ENCODE data around the gene OTULIN. TPM values are rescaled to one million over a fixed set of nuclear protein-coding genes. Genes with fewer than 3 reads are reported as not detected.

The OTULIN gene
- total and polyA plus RNA-seq, 7 donors = 6.6 to 37.9 (median 13.2) TPM

DNA sequence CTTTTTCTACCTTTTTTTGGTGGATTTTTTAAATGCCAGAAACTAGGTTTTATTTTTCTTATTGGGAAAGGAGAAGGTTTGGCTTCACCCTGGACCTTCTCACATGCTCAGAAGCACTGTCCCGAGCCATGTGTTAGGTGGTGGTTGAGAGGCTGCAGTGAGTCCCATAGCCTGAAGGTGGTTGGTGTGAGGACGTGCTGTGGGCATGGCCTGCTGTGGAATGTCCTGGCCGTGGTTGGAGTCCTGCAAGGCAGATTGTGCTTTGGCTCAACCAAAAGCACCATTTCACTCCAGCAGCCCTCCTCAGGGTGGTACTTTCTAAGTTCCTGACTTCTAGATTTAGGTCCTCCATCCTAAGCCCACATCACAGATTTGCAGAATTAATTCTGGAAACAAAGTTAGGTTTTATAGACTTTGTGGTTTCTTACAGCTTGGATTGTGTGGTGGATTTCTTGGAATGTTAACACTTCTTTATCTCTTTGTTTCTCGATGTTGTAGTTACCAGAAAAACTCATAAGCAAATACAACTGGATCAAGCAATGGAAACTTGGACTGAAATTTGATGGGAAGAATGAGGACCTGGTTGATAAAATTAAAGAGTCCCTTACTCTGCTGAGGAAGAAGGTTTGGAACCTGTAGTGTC is 22.6 kb downstream of the OTULIN start:
- Histone ChIP-seq H3K27ac (no peak overlapping the region), H3K9me3 (peaks cover 0 to 5% (median 2%) of the 10 kb centered on the region in 4 donors), H3K4me1 (peaks cover 0 to 25% (median 8%) of the 10 kb centered on the region in 4 donors), H3K4me3 (no peak overlapping the region), H3K27me3 (no peaks in the 10 kb centered on the region), H3K36me3 (peaks cover 0 to 71% (median 32%) of the 10 kb centered on the region in 4 donors)
- no peak for DNase-seq
- intact Hi-C loops (cut with DNase I) = no loop called here
- TF ChIP-seq, protein P1, sequence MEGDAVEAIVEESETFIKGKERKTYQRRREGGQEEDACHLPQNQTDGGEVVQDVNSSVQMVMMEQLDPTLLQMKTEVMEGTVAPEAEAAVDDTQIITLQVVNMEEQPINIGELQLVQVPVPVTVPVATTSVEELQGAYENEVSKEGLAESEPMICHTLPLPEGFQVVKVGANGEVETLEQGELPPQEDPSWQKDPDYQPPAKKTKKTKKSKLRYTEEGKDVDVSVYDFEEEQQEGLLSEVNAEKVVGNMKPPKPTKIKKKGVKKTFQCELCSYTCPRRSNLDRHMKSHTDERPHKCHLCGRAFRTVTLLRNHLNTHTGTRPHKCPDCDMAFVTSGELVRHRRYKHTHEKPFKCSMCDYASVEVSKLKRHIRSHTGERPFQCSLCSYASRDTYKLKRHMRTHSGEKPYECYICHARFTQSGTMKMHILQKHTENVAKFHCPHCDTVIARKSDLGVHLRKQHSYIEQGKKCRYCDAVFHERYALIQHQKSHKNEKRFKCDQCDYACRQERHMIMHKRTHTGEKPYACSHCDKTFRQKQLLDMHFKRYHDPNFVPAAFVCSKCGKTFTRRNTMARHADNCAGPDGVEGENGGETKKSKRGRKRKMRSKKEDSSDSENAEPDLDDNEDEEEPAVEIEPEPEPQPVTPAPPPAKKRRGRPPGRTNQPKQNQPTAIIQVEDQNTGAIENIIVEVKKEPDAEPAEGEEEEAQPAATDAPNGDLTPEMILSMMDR (IDR thresholded peaks at IDR 0.05) = no peak
- TF ChIP-seq EP300 (IDR thresholded peaks at IDR 0.05) = no peak
- TF ChIP-seq POLR2AphosphoS5 (IDR thresholded peaks at IDR 0.05) = no peak
- no peak for TF ChIP-seq POLR2A (IDR thresholded peaks at IDR 0.05)
- 67 to 72% methylated on average over 4 of the region's 4 CpGs for WGBS, 2 donors

DNA sequence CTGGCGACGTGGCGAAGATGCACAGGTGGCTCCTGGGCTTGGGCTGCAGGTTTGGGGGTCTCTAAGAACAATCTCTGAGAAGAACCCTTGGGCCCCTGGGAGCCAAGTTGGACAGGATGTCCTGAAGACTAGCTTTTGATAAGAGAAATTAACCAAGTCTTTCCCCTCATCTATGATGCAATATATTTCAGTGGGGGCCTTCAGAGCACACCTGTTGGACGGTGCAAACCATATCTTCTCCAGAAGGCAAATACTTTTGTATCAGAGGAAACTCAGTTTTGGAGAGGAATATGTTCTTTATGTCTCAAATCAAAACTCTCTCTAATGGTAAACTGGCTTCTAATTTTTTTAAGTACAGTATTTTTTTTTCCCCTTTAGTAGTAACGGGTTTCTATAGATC is 28.6 kb downstream of the OTULIN start:
- Histone ChIP-seq H3K36me3 (peaks cover 9 to 87% (median 46%) of the 10 kb centered on the region in 4 donors), H3K27ac (no peak overlapping the region), H3K9me3 (peaks cover 0 to 5% (median 2%) of the 10 kb centered on the region in 4 donors), H3K27me3 (no peaks in the 10 kb centered on the region), H3K4me3 (no peak overlapping the region), H3K4me1 (no peaks in the 10 kb centered on the region)
- intact Hi-C loops (cut with DNase I) = no loop called here
- TF ChIP-seq POLR2AphosphoS5 (IDR thresholded peaks at IDR 0.05) = no peak
- no peak for TF ChIP-seq POLR2A (IDR thresholded peaks at IDR 0.05)
- TF ChIP-seq EP300 (IDR thresholded peaks at IDR 0.05) = no peak
- TF ChIP-seq, protein P1 (IDR thresholded peaks at IDR 0.05) = no peak
- DNase-seq = no peak
- 98 to 99% methylated on average over 5 of the region's 5 CpGs for WGBS, 2 donors

DNA sequence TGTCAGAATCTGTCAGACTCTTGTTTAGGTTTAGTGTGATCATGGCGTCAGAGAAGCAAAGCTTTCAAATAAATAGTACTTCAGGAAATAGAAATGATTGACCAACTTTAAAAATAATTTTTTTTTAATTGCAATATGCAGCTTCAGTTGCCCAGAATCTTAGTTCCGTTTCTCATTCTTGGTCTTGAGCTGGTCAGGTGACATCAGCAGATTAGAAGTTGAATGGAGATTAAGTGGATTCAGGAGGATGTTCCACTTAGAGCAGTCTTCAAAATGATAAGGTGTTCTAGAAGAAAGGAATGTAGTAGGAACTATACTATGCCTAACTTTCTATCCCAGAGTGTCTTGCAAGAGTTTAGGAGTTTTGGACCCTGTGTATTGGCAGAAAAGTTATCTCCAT is 30.6 kb downstream of the OTULIN start:
- no peak overlapping the region for H3K27ac ChIP-seq
- 88 to 89% methylated on average over 2 of the region's 2 CpGs for WGBS, 2 donors

DNA sequence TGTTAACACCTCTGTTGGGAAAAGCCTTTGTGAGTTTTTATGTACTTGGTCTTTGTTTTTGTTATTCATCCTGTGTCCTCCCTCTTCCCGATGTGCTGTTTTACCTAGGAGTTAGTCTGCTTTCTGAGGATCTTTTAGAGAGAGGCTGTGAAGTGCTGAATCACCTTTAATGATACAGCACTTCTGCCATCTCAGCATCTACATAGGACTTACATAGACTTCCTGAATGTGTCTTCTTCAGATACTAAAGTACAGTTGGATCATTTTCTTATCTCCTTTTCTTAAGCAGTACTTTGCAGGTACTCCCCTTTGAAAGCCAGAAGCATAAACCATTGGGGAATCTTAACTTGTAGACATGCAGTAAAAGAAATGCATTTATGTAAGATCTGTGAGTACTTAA is 31.5 kb downstream of the OTULIN start:
- no peak overlapping the region for H3K27ac ChIP-seq
- peaks cover 9 to 79% (median 24%) of the 10 kb centered on the region in 4 donors for H3K36me3 ChIP-seq
- DNase-seq = no peak
- no peaks in the 10 kb centered on the region for H3K27me3 ChIP-seq
- H3K4me1 ChIP-seq = peaks cover 0 to 9% (median 9%) of the 10 kb centered on the region in 4 donors
- intact Hi-C loops (cut with DNase I) = no loop called here
- WGBS, 2 donors = 64 to 73% methylated on average over 1 of the region's 1 CpG
- H3K9me3 ChIP-seq = no peaks in the 10 kb centered on the region
- H3K4me3 ChIP-seq = no peak overlapping the region
- TF ChIP-seq POLR2AphosphoS5 (IDR thresholded peaks at IDR 0.05) = no peak

More for the DNA sequence above, 30.6 kb downstream of the OTULIN start:
- no peak for DNase-seq
- no peak overlapping the region for H3K4me3 ChIP-seq
- H3K4me1 ChIP-seq = peaks cover 0 to under 1% (median under 1%) of the 10 kb centered on the region in 4 donors
- peaks cover 9 to 87% (median 30%) of the 10 kb centered on the region in 4 donors for H3K36me3 ChIP-seq
- intact Hi-C loops (cut with DNase I) = no loop called here
- H3K27me3 ChIP-seq = no peaks in the 10 kb centered on the region
- TF ChIP-seq POLR2AphosphoS5 (IDR thresholded peaks at IDR 0.05) (no peak), POLR2A (IDR thresholded peaks at IDR 0.05) (no peak), EP300 (IDR thresholded peaks at IDR 0.05) (no peak)
- TF ChIP-seq, protein P1 (IDR thresholded peaks at IDR 0.05) = no peak
- H3K9me3 ChIP-seq = peaks cover 0 to 5% (median 2%) of the 10 kb centered on the region in 4 donors

DNA sequence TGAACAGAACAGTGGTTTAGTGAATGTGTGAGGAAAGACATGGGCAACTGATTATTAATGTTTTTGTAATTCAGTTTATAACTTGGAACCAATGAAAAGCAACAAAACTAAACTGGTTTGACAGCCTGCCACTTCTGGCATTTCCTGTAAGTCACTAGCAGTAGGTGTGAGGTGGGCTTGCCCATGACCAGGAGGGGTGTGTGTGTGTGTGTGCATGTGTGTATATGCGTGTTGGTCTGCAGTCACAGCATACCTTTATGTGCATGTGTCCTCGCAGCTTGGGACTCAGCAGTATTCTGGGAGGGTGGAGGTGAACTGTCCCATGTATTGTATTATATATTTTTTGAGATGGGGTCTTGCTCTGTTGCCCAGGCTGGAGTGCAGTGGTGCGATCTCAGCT is 32.3 kb downstream of the OTULIN start:
- Histone ChIP-seq H3K4me1 (peaks cover 0 to 14% (median 10%) of the 10 kb centered on the region in 4 donors), H3K27ac (no peak overlapping the region), H3K36me3 (peaks cover 9 to 73% (median 24%) of the 10 kb centered on the region in 4 donors), H3K9me3 (no peaks in the 10 kb centered on the region), H3K27me3 (no peaks in the 10 kb centered on the region), H3K4me3 (no peak overlapping the region)
- TF ChIP-seq, protein P1 (IDR thresholded peaks at IDR 0.05) = no peak
- TF ChIP-seq POLR2A (IDR thresholded peaks at IDR 0.05) = no peak
- no peak for TF ChIP-seq POLR2AphosphoS5 (IDR thresholded peaks at IDR 0.05)
- TF ChIP-seq EP300 (IDR thresholded peaks at IDR 0.05) = no peak
- intact Hi-C loops (cut with DNase I) = no loop called here
- no peak for DNase-seq
- 97 to 98% methylated on average over 3 of the region's 3 CpGs for WGBS, 2 donors

Data from sigmoid colon (tissue), 7 donors.